Germinal center (tissue), 1 donor: ENCODE measurements around the gene JAM3.
"Not testable (repeated sequence)": the region's sequence is repeated elsewhere in the genome, so short reads cannot be mapped to it uniquely, and the experiment has no call there.

Source experiments
- DNase-seq: peaks from one replicate; pipeline ENCODE4 v3.0.0; 2012; ENCODE audit warnings: mixed read lengths, low spot score

The JAM3 gene

DNA sequence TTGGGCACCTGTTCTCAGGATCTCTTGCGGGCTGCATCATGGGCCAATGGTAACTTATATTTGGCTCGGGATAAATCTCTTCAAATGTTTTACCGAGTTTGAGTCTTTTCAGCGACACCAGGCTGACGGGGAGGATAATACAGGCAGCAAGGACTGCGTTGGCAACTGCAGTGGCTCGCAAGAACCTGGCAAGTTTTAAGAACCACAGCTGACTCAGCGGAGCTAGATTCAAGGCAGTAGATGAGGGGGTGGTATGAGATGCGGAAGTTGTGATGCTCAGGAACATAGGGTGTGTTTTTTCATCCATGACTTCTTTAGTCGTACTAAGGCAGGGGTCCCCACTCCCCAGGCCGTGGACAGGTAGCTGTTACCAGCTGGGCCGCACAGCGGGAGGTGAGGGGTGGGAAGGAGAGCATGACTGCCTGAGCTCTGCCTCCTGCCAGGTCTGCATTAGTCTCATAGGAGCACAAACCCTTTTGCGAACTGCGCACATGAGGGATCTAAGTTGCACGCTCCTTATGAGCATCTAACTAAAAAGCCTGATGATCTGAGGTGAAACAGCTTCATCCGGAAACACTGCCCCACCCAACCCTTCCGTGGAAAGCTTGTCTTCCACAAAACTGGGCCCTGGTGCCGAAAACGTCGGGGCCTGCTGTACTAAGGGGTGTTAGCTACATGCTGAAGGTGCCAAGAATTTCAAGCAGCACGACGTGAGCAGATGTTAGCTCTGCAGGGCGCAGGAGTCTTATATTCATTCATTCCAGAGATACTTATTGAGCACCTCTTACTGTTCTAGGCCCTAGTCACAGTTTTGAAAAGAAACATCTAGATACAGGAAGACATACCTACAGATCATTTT, 6.4 kb upstream of the JAM3 start:
- DNase-seq = no peak

DNA sequence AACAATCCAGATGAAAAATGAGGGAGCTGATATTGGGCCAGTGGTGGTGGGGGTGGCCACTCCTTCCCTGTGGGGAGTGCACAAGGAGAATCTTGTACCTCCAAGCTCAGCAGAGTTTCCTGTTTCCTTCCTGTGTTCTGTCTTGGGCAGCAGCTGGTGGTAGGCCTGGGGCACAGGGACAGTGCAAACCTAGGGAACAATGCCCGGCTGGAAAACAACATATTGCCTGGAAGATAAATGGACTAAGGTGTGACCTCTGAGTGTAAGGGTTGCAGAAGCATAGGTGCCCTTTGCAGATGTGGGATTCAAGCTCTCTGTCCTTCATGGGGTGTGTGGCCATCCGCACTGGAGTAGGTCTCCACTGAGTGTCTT, 5.8 kb upstream of the JAM3 start:
- no peak for DNase-seq

GRCh38 chr11:134063991-134064747, 4.7 kb upstream of the JAM3 start:
- no peak for DNase-seq

DNA sequence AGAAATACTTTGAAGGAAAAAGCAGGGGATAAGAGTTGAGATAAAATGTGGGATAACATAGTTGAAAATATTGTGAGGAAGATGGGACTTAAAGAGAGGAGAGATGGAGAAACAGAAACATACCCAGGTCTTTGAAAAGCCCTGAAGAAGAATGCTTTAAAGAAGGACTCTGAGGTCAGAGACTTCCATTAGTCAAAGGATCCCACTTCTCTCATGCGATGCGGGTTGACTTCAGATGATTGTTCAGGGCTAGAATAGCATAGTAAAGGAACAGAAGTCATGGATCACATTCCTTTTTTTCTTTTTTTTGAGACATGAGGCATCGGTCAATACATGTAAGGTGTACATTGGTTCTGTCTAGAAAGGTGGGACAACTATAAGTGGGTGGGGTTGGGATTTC, 3.5 kb upstream of the JAM3 start:
- DNase-seq = no peak

GRCh38 chr11:134066943-134067885, 1.7 kb upstream of the JAM3 start:
- no peak for DNase-seq

GRCh38 chr11:134069426-134070341, 812 bp downstream of the JAM3 start:
- no peak for DNase-seq

DNA sequence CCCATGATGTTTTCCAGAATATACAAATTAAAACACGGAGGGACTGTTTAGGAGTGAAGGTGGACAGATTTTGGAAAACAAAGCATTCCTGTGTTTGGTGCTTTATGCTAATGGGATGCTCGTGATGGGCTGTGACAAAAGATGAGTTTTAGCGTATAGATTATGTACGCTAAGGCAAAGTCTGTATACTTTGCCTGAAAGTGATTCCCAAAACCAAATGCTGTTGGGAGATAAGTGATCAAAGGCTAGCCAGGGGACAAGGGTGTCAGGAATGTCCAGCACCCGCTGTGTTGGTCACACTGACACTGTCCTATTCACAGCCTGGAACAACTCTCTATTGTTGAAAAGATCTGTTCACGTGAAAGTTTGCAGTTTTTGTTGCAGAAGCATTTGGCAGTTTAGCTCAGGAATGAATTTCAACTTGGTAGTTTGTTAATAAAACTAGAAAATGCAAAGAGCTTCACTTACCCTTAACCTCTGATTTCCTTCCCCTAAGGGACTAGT, 1.5 kb downstream of the JAM3 start:
- DNase-seq = no peak

DNA sequence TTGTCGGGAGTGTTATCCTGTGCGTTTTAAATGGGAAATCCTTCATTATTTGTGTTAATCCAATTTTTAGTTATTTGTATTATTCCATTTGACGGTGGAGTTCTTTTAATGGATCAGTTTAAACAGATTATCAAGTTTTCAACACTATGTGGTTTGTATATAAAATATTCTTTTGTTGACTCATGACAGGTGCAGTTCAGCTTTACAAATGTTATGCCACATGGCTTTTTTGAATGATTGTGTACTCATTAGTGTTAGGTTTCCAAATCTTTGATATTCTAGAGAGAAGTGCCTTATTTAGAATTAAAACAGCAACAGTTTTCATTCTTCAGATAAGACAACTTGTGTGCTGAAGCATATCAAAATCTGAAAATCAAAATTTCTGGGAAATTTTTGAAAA, 2.4 kb downstream of the JAM3 start:
- no peak for DNase-seq

- no peak for DNase-seq
Observed at GRCh38 chr11:134071766-134072402, 3.0 kb downstream of the JAM3 start.

DNA sequence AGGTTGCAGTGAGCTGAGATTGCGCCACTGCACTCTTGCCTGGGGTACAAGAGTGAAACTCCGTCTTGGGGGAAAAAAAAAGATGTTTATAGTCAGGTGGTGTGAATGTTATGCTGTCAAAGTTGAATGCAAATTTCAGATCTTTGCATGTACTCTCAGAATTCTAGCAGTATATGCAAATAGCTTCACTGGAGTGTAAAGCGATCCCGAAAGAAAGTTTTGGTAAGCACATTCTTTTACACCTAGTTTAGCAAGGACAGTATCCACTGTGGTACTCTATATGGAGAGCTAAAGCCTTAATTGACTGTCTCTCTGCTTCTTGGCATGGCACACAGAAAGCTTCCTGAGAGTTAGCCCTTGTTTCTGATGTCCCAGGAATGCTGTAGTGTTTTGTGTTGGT, 4.0 kb downstream of the JAM3 start:
- DNase-seq = peak; percentile 30

DNA sequence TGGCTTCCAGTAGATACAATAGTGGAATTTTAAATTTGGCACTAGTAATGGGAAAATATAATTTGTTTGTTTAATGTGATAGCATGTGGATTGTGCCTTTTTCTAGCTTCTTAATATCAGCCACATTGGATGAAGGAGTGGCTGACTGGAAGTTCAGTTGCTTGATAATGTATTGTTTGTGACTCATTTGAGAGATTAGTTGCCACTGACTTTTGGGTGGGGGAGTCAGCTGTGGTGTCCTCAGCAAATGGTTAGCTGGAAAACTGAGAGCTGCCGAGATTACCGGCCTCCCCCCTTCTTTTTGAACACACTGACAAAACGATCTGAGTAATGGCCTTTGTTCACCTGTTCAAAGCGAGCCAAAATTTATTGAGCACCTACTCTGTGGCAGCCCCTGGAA, 5.5 kb downstream of the JAM3 start:
- no peak for DNase-seq

DNA sequence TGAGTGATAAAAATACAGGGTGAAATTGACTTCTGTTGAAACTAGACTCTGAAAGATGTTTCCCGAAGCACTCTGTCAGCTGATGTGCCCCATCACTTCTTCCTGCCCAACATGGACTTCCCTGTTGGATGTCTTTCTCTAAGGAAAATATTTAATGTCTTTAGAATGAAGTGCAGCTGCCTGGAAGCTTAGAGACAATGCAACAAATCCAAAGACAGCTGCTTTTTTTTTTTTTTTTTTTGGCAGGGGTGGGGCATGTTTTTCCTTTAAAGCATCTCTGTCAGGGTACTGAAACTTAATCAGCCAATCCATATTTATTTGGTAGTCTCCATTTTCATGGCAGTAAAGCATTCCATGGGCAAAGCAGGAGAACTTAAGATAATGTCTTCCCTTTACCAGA, 5.9 kb downstream of the JAM3 start:
- no peak for DNase-seq

DNA sequence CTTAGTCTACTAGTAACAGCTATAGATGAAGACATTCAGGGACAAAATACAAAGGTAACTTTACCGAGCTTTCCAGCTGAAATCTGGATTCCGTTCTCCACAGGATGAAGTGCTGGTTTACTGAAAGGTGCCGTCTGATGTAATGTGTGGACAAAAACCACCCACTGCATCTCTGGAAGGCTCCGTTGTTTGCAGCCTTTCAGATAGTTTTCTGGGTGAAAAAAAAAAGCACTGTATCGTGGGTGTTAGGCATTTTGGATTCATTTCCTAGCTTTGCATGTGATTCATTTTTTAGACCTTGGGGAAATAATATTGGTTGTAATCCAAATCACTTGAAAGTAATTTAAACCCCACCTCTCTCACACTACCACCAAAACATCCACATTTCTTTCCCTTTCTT, 10.4 kb downstream of the JAM3 start:
- DNase-seq = no peak

DNA sequence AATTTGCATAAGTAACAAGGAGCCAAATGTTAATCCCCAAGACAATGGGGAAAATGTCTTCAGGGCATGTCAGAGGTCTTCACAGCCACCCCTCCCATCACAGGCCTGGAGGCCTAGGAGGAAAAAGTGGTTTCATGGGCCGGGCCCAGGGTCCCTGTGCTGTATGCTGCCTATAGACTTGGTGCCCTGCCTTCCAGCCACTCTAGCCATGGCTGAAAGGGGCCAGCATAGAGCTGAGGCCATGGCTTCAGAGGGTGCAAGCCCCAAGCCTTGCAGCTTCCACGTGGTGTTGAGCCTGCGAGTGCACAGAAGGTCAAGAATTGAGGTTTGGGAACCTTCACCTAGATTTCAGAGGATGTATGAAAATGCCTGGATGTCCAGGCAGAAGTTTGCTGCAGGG, 12.4 kb downstream of the JAM3 start:
- DNase-seq = not testable (repeated sequence)

DNA sequence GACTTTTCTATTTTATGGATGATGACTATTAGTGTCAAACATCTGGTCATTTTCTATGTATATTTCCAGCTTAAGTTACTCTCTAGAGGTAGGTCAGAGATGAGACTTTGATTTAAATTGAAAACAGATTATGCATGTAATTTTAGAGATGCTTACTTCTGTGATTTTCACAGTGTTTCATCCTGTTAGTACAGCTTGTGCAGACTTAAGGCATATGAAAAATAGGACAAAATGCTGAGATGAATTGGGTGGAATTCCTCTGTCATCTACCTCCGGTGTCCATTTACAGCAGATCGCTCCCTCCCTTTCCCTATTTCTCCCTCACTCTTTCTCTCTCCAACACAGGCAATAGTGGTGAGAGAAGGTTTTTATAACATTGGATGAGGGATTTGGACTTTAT, 14.1 kb downstream of the JAM3 start:
- no peak for DNase-seq

GRCh38 chr11:134086376-134086775, 17.5 kb downstream of the JAM3 start:
- DNase-seq = no peak

DNA sequence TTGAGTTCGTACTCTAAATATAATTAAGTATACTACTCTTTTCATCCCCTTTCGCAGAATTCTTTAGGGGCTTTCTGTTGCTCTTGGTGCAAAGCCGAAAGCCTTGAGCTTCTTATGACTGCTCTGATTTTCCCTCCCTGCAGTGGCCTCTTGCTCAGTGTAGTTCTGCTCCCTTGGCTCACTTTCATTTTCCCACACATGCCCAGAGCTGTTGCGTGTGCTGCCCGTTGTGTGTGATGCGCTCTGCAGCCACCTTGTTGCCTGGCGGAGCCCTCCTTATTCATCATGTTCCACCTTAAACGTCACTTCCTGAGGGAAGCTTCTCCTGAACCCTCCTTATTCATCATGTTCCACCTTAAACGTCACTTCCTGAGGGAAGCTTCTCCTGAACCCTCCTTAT, 23.1 kb downstream of the JAM3 start:
- not testable (repeated sequence) for DNase-seq

GRCh38 chr11:134097166-134097565, 28.3 kb downstream of the JAM3 start:
- no peak for DNase-seq

GRCh38 chr11:134098566-134099184, 29.8 kb downstream of the JAM3 start:
- no peak for DNase-seq

DNA sequence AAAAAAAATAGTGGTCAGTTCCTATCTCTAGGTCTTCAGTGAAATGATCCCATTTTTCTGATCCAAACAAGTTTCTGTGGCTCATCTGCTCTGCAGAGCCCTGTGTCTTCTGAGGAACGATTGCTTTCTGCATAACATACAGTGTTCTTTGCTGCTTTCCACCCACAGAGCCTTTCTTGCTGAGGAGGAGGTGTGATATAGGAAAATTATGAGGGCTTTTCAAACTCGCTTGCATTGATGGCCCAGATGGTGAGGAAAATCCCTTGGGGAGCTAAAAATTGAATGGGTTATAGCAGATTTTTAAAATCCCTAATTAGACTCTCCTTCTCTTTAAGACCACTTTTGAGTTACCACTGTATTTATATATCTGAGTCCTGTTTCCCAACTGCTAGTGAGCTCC, 31.3 kb downstream of the JAM3 start:
- DNase-seq = no peak
